ENCODE results near the gene PLBD2. TPM values are rescaled to one million over a fixed set of nuclear protein-coding genes. Genes with fewer than 3 reads are reported as not detected.

The PLBD2 gene
- total RNA-seq, 2 donors from 2014 or later = 17.8 to 18.4 TPM

DNA sequence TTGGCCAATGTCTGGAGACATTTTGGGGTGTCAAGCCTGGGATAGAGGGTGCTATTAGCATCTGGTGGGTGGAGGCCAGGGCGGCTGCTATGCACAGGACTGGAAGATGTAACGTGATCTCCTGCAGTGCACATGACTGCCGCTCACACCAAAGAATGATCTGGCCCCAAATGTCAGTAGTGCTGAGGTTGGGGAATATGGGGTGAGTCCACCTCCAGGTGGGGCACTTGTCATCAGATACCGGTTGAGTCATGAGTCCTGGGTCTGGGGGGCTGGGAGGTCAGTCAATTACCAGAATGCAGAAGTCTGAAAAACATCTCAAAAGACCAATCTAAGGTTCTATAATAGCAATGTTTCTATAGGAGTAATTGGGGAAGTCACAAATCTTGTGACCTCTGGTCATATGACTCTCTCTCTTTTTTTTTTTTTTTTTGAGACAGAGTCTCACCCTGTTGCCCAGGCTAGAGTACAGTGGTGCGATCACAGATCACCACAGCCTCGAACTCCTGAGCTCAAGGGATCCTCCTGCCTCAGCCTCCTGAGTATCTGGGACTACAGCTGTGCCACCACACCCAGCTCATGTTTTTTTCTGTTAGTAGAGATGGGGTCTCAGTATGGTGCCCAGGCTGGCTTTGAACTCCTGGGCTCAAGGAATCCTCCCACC is 57.8 kb downstream of the PLBD2 start:
- WGBS, 2 donors = 56 to 67% methylated on average over 6 of the region's 6 CpGs
- ATAC-seq = no peak

DNA sequence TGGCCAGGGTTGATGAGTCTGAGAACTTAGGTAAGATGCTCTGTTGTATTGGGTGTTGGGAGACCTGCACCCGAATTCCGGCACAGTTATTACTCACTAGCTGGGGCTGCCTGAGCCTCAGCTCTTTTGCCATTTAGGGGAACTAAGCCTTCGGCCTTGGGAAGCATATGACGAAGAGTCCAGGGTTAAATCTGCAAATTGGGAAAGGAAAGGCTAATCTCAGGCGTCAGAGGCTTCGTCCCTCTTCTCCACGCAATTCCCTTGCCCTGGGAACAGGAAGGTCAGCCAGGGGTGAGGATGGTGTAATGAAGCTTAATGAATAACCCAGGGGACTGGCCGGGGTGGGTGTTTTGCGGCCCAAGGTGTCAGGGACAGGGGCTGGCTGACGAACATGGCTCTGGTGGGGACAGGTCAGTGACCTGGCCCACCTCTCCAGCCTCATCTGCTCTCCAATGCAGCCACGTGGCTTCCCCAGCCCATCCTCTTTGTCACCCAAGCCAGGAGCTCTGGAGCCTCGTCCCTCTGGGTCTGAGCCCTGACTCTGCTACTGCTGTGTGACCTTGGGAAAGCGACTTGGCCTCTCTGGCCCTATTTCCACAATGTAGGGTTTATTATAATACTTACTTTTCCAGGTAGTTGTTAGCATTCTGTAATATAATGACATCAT is 60.0 kb downstream of the PLBD2 start:
- no peaks in the 10 kb centered on the region for H3K9me3 ChIP-seq
- no peaks in the 10 kb centered on the region for H3K36me3 ChIP-seq (replicated peaks in 1 of 2; ENCODE audit: insufficient read depth in 1 of 2, low read depth in 2 of 2)
- peak; percentile 32 to 66 (median 38) for DNase-seq
- peak overlapping the region in 1 of 4 donors; percentile 29 for H3K27ac ChIP-seq
- peaks cover 29% of the 10 kb centered on the region for H3K4me1 ChIP-seq
- intact Hi-C loops (cut with DNase I) = no loop called here
- ATAC-seq = peak; percentile 43
- 9 to 24% methylated on average over 12 to 13 of the region's 13 CpGs for WGBS, 2 donors
- no peak overlapping the region for H3K4me3 ChIP-seq
- no peaks in the 10 kb centered on the region for H3K27me3 ChIP-seq
- peak in 1 of 3 donors; percentile 8 for TF ChIP-seq POLR2A (IDR thresholded peaks at IDR 0.05)
- TF ChIP-seq, protein P1, sequence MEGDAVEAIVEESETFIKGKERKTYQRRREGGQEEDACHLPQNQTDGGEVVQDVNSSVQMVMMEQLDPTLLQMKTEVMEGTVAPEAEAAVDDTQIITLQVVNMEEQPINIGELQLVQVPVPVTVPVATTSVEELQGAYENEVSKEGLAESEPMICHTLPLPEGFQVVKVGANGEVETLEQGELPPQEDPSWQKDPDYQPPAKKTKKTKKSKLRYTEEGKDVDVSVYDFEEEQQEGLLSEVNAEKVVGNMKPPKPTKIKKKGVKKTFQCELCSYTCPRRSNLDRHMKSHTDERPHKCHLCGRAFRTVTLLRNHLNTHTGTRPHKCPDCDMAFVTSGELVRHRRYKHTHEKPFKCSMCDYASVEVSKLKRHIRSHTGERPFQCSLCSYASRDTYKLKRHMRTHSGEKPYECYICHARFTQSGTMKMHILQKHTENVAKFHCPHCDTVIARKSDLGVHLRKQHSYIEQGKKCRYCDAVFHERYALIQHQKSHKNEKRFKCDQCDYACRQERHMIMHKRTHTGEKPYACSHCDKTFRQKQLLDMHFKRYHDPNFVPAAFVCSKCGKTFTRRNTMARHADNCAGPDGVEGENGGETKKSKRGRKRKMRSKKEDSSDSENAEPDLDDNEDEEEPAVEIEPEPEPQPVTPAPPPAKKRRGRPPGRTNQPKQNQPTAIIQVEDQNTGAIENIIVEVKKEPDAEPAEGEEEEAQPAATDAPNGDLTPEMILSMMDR (IDR thresholded peaks at IDR 0.05) = no peak

More for the DNA sequence above, 57.8 kb downstream of the PLBD2 start:
- no peaks in the 10 kb centered on the region for H3K27me3 ChIP-seq
- TF ChIP-seq POLR2A (IDR thresholded peaks at IDR 0.05) = no peak
- TF ChIP-seq, protein P1 (IDR thresholded peaks at IDR 0.05) = no peak
- H3K9me3 ChIP-seq = no peaks in the 10 kb centered on the region
- peak in 1 of 4 donors; percentile 61 for DNase-seq
- H3K4me1 ChIP-seq = peaks cover 14% of the 10 kb centered on the region
- no peak overlapping the region for H3K4me3 ChIP-seq
- H3K36me3 ChIP-seq (replicated peaks in 1 of 2; ENCODE audit: insufficient read depth in 1 of 2, low read depth in 2 of 2) = no peaks in the 10 kb centered on the region
- intact Hi-C loops (cut with DNase I) = no loop called here
- H3K27ac ChIP-seq = peak overlapping the region in 1 of 4 donors; percentile 56

DNA sequence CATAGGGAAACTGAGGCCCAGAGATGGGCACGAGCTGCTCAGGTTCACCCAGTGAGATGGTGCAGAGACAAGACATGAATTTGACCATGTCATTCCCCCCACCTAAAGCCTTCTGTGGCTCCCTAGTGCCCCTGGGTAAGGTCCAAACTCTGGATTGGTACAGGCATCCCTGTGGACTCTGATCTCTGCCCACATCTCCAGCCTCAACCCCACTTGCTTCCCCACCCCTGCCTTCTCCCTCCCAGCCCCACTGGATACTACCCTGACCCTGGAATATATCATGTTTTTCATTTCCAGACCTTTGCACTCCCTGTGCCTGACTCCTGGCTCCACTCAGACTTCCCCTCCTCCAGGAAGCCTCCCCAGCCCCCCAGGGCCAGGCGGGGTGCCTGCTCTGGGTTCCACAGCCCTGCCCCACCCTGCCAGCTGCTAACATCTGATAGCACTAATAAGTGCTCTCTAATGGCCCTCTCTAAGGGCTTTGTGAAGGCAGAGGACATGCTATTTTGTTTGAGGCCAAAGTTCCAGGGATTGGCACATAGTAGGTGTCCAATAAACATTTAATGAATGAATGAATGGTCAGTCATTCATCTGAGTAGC is 62.7 kb downstream of the PLBD2 start:
- no peak for DNase-seq
- H3K9me3 ChIP-seq = no peaks in the 10 kb centered on the region
- ATAC-seq = no peak
- H3K4me3 ChIP-seq = no peak overlapping the region
- no peak for TF ChIP-seq POLR2A (IDR thresholded peaks at IDR 0.05)
- TF ChIP-seq, protein P1 (IDR thresholded peaks at IDR 0.05) = no peak
- H3K4me1 ChIP-seq = peaks cover 32% of the 10 kb centered on the region
- no peaks in the 10 kb centered on the region for H3K27me3 ChIP-seq
- H3K36me3 ChIP-seq (replicated peaks in 1 of 2; ENCODE audit: insufficient read depth in 1 of 2, low read depth in 2 of 2) = no peaks in the 10 kb centered on the region
- intact Hi-C loops (cut with DNase I) = loop anchor here (10.0 kb wide), 2 partner anchors 106 to 226 kb away; no protein-coding TSS in a partner anchor
- 27 to 67% methylated on average over 2 of the region's 2 CpGs for WGBS, 2 donors
- H3K27ac ChIP-seq = no peak overlapping the region

DNA sequence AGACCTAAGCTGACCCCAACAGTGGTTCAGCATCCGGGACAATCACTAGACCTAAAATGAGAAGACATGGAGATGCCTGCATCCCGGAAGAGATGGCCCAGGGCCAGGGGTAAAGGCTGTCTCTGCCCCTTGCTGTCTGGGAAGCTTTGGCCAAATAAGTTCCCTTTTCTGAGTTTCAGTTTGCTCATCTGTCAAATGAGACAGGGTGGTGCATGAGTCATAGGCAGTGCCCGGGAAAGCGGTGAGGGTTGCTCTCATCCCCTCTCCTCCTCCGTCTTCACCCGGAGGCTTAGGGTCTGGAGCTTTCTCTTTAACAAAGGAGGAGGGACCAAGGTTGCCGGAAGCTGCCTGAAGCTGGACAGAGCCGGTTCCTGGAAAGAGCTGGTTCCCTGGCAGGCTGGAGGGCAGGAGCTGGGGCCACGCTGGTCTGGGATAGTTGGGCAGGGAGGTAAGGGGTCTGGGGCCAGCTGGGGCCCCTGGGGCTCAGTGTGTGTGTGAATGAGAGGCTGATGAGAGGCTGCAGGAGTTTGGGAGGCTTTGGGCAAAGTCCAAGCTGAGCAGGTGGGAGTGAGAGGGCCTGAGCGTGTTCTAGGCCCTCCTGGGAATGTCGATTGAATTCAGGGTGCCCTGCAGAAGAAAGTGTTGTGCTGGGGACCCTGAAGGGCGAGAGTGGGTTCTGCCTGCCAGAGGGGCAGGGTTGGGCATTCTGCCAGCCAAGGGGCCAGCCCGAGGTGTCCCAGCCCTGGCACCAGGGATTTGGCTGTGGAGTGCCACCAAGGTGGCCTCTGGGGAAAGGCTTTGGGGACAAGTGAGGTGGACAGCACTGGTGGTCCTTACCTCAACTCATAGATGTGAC is 63.9 kb downstream of the PLBD2 start, which contains the start of gene SDSL:
Gene SDSL, plus strand, starts transcription at position 351 of the 856 bp plus-strand sequence. CDS start 5,603 bp downstream, outside the sequence.
- peak; percentile 88 for ATAC-seq
- 0 to 3% methylated on average over 7 to 13 of the region's 13 CpGs for WGBS, 2 donors

More for the DNA sequence above, 63.9 kb downstream of the PLBD2 start, which contains the start of gene SDSL:
- H3K9me3 ChIP-seq = no peaks in the 10 kb centered on the region
- peaks cover 32% of the 10 kb centered on the region for H3K4me1 ChIP-seq
- intact Hi-C loops (cut with DNase I) = loop anchor here (10.0 kb wide), 2 partner anchors 107 to 227 kb away; no protein-coding TSS in a partner anchor
- H3K4me3 ChIP-seq = peak within 1 kb of the TSS; percentile 30 to 31
- H3K27me3 ChIP-seq = no peaks in the 10 kb centered on the region
- no peaks in the 10 kb centered on the region for H3K36me3 ChIP-seq (replicated peaks in 1 of 2; ENCODE audit: insufficient read depth in 1 of 2, low read depth in 2 of 2)
- DNase-seq = peak; percentile 71 to 85 (median 78)
- TF ChIP-seq, protein P1 (IDR thresholded peaks at IDR 0.05) = no peak
- TF ChIP-seq POLR2A (IDR thresholded peaks at IDR 0.05) = peak in 2 of 3 donors; percentile 70 to 71
- H3K27ac ChIP-seq = peak within 1 kb of the TSS in 3 of 4 donors; percentile 50 to 78 (median 70)

All from body of pancreas (tissue), 4 donors.